ENCODE data around the gene ADAMTS17.

DNA sequence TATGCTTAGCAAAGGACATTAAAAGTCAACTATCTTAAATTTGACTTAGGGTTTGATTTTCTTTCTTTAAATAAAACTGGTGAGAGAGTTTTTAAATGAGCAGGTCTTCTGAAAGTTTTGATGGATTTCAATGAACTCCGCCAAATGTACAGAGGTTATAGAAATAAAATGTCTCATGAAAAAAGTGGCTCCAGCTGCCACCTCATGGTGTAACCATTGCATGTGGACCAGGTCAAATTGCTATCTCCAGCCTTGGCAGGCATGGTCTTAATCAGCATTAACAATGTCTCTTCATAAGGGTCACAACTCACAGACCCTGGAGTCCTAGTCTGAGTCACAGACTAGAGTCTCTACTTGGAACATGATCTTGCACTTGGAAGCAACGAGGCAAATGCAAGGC, 182.3 kb downstream of the ADAMTS17 start:
- TF ChIP-seq, protein P1, sequence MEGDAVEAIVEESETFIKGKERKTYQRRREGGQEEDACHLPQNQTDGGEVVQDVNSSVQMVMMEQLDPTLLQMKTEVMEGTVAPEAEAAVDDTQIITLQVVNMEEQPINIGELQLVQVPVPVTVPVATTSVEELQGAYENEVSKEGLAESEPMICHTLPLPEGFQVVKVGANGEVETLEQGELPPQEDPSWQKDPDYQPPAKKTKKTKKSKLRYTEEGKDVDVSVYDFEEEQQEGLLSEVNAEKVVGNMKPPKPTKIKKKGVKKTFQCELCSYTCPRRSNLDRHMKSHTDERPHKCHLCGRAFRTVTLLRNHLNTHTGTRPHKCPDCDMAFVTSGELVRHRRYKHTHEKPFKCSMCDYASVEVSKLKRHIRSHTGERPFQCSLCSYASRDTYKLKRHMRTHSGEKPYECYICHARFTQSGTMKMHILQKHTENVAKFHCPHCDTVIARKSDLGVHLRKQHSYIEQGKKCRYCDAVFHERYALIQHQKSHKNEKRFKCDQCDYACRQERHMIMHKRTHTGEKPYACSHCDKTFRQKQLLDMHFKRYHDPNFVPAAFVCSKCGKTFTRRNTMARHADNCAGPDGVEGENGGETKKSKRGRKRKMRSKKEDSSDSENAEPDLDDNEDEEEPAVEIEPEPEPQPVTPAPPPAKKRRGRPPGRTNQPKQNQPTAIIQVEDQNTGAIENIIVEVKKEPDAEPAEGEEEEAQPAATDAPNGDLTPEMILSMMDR (IDR thresholded peaks at IDR 0.05; ENCODE audit: low read depth, low read length, missing input control): no peak
- no peak for TF ChIP-seq JUND (IDR thresholded peaks at IDR 0.05)
- TF ChIP-seq, protein P2, sequence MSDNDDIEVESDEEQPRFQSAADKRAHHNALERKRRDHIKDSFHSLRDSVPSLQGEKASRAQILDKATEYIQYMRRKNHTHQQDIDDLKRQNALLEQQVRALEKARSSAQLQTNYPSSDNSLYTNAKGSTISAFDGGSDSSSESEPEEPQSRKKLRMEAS (IDR thresholded peaks at IDR 0.05): no peak
- no peak for TF ChIP-seq RAD21 (IDR thresholded peaks at IDR 0.05)
- no peak for TF ChIP-seq EGR1 (IDR thresholded peaks at IDR 0.05; ENCODE audit: low read depth in 2 of 2)
- TF ChIP-seq YY1 (IDR thresholded peaks at IDR 0.05): no peak
